WTC11 (cell line): ENCODE data around the gene PRUNE2. TPM values are rescaled to one million over a fixed set of nuclear protein-coding genes. Genes with fewer than 3 reads are reported as not detected.

Source experiments
- ATAC-seq: fragments of 200-7000 bp; cut with Tn5 transposase; 2 replicates; pipeline ENCODE4 v1.10.0; 2021; ENCODE audit warnings: mild to moderate bottlenecking, moderate library complexity
- CTCF ChIA-PET: fragments of 300-600 bp; sonication (Branson Sonifier 250); formaldehyde crosslinking; loops from one replicate; lab custom pipeline; 2021; ENCODE audit warnings: antibody characterized with exemption; lab: Charles Lee
- POLR2A ChIA-PET: fragments of 350-600 bp; sonication (Branson Sonifier 250); formaldehyde crosslinking; loops from one replicate; lab custom pipeline; 2021; ENCODE audit warnings: antibody characterized with exemption; lab: Charles Lee
- DNase-seq: peaks from one replicate; pipeline ENCODE4 v3.0.0; 2021; ENCODE audit warnings: low spot score
- H3K27ac Mint-ChIP-seq: 2 replicates; pipeline ENCODE4 v1.8.0; 2021; ENCODE audit warnings: mixed read lengths
- H3K27me3 Mint-ChIP-seq: 2 replicates; pipeline ENCODE4 v1.8.0; 2021; ENCODE audit warnings: low read depth, mild to moderate bottlenecking, moderate library complexity, mixed read lengths
- H3K36me3 Mint-ChIP-seq: 2 replicates; pipeline ENCODE4 v1.8.0; 2021; ENCODE audit warnings: mixed read lengths
- H3K4me1 Mint-ChIP-seq: 2 replicates; pipeline ENCODE4 v1.8.0; 2022; ENCODE audit warnings: mixed read lengths
- H3K4me3 Mint-ChIP-seq: 2 replicates; pipeline ENCODE4 v1.8.0; 2021; ENCODE audit warnings: mild to moderate bottlenecking, moderate library complexity, mixed read lengths
- H3K9me3 Mint-ChIP-seq: 2 replicates; pipeline ENCODE4 v1.8.0; 2021; ENCODE audit warnings: mixed read lengths
- AR ChIP-seq: fragments of 250-450 bp; sonication (Bioruptor Pico); IDR thresholded peaks from 2 replicates; pipeline ENCODE4 v1.9.0; 2021; ENCODE audit warnings: mild to moderate bottlenecking
- CDX4 ChIP-seq: fragments of 250-450 bp; sonication (Bioruptor Pico); IDR thresholded peaks from 2 replicates; pipeline ENCODE4 v1.9.0; 2021; ENCODE audit warnings: moderate library complexity, mild to moderate bottlenecking, inconsistent platforms, borderline replicate concordance
- CREB1 ChIP-seq: sonication (generic); formaldehyde crosslinking; IDR thresholded peaks from 2 replicates; pipeline ENCODE4 v1.8.0; 2023; ENCODE audit warnings: mild to moderate bottlenecking, missing genetic modification reagents
- E2F4 ChIP-seq: sonication (generic); formaldehyde crosslinking; IDR thresholded peaks from 2 replicates; pipeline ENCODE4 v1.8.1; 2022; ENCODE audit warnings: low read depth, mild to moderate bottlenecking, moderate library complexity, missing genetic modification reagents, borderline replicate concordance
- ESRRA ChIP-seq: sonication (generic); formaldehyde crosslinking; IDR thresholded peaks from 2 replicates; pipeline ENCODE4 v1.8.1; 2022; ENCODE audit warnings: mild to moderate bottlenecking, missing genetic modification reagents, borderline replicate concordance
- ETV6 ChIP-seq: sonication (generic); formaldehyde crosslinking; IDR thresholded peaks from 2 replicates; pipeline ENCODE4 v1.8.1; 2022; ENCODE audit warnings: mild to moderate bottlenecking, missing genetic modification reagents
- FOXJ3 ChIP-seq: sonication (generic); formaldehyde crosslinking; IDR thresholded peaks from 2 replicates; pipeline ENCODE4 v1.9.0; 2021; ENCODE audit warnings: missing genetic modification reagents, mild to moderate bottlenecking, borderline replicate concordance
- GRHL2 ChIP-seq: fragments of 250-450 bp; sonication (Bioruptor Pico); IDR thresholded peaks from 2 replicates; pipeline ENCODE4 v1.8.0; 2022; ENCODE audit warnings: mild to moderate bottlenecking, moderate library complexity; ENCODE audit not compliant: insufficient replicate concordance, severe bottlenecking
- HMGXB4 ChIP-seq: sonication (generic); formaldehyde crosslinking; IDR thresholded peaks from 2 replicates; pipeline ENCODE4 v1.8.1; 2023; ENCODE audit warnings: mild to moderate bottlenecking, moderate library complexity, missing genetic modification reagents
- JAZF1 ChIP-seq: fragments of 250-450 bp; sonication (Bioruptor Pico); IDR thresholded peaks from 2 replicates; pipeline ENCODE4 v1.9.0; 2021; ENCODE audit warnings: moderate library complexity, mild to moderate bottlenecking, inconsistent platforms
- JUN ChIP-seq: sonication (generic); formaldehyde crosslinking; IDR thresholded peaks from 2 replicates; pipeline ENCODE4 v1.8.0; 2023; ENCODE audit warnings: mild to moderate bottlenecking, missing genetic modification reagents
- MAX ChIP-seq: sonication (generic); formaldehyde crosslinking; IDR thresholded peaks from 2 replicates; pipeline ENCODE4 v1.8.0; 2022; ENCODE audit warnings: mild to moderate bottlenecking, missing genetic modification reagents
- NFE2L1 ChIP-seq: sonication (generic); formaldehyde crosslinking; IDR thresholded peaks from 2 replicates; pipeline ENCODE4 v1.8.1; 2023; ENCODE audit warnings: missing genetic modification reagents
- PRRX2 ChIP-seq: fragments of 250-450 bp; sonication (Bioruptor Pico); IDR thresholded peaks from 2 replicates; pipeline ENCODE4 v1.8.0; 2021; ENCODE audit warnings: mild to moderate bottlenecking
- TCF7 ChIP-seq: sonication (generic); formaldehyde crosslinking; IDR thresholded peaks from 2 replicates; pipeline ENCODE4 v1.8.0; 2022; ENCODE audit warnings: mild to moderate bottlenecking, low read depth, missing genetic modification reagents, moderate library complexity
- TEAD1 ChIP-seq: sonication (generic); formaldehyde crosslinking; IDR thresholded peaks from 2 replicates; pipeline ENCODE4 v1.8.0; 2022; ENCODE audit warnings: mild to moderate bottlenecking, missing genetic modification reagents
- TP53 ChIP-seq: sonication (generic); formaldehyde crosslinking; IDR thresholded peaks from 2 replicates; pipeline ENCODE4 v1.8.1; 2023; ENCODE audit warnings: mild to moderate bottlenecking, missing genetic modification reagents
- USF1 ChIP-seq: sonication (generic); formaldehyde crosslinking; IDR thresholded peaks from 2 replicates; pipeline ENCODE4 v1.8.0; 2022; ENCODE audit warnings: mild to moderate bottlenecking, missing genetic modification reagents
- ZBTB21 ChIP-seq: sonication (generic); formaldehyde crosslinking; IDR thresholded peaks from 2 replicates; pipeline ENCODE4 v1.8.1; 2023; ENCODE audit warnings: mild to moderate bottlenecking, missing genetic modification reagents, borderline replicate concordance
- ZNF121 ChIP-seq: sonication (generic); formaldehyde crosslinking; IDR thresholded peaks from 2 replicates; pipeline ENCODE4 v1.8.0; 2023; ENCODE audit warnings: missing genetic modification reagents
- ZNF396 ChIP-seq: fragments of 250-450 bp; sonication (Bioruptor Pico); IDR thresholded peaks from 2 replicates; pipeline ENCODE4 v1.8.0; 2021; ENCODE audit warnings: mild to moderate bottlenecking, moderate library complexity, borderline replicate concordance
- ZNF416 ChIP-seq: fragments of 250-450 bp; sonication (Bioruptor Pico); IDR thresholded peaks from 2 replicates; pipeline ENCODE4 v1.9.0; 2021; ENCODE audit warnings: mild to moderate bottlenecking, inconsistent platforms
- ZNF671 ChIP-seq: fragments of 250-450 bp; sonication (Bioruptor Pico); IDR thresholded peaks from 2 replicates; pipeline ENCODE4 v1.8.0; 2021; ENCODE audit warnings: mild to moderate bottlenecking
- ZSCAN18 ChIP-seq: fragments of 250-450 bp; sonication (Bioruptor Pico); IDR thresholded peaks from 2 replicates; pipeline ENCODE4 v2.1.2; 2022; ENCODE audit warnings: mild to moderate bottlenecking, moderate library complexity
- total RNA-seq: library from RNA; stranded (reverse); gene quantifications from 3 replicates; pipeline ENCODE4 v1.2.3, GENCODE V29; 2021

Gene PRUNE2
- total RNA-seq, 1 experiment from 2014 or later: 13.1 TPM

GRCh38 chr9:76624391-76625048, 281.4 kb downstream of the PRUNE2 start:
- CTCF ChIA-PET: no interaction called here
- Mint-ChIP-seq H3K9me3 (no peaks in the 10 kb centered on the region), H3K4me1 (peaks cover 8% of the 10 kb centered on the region; the same call in 1 of the 2 replicates), H3K36me3 (no peaks in the 10 kb centered on the region), H3K27me3 (no peaks in the 10 kb centered on the region), H3K27ac (no peak overlapping the region), H3K4me3 (no peak overlapping the region)
- DNase-seq (no peak), ATAC-seq (no peak)
- no peak for TF ChIP-seq ZNF671 (CRISPR knock-in tag)
- no peak for TF ChIP-seq CDX4 (CRISPR knock-in tag)
- TF ChIP-seq TP53 (CRISPR knock-in tag): no peak
- TF ChIP-seq ESRRA (CRISPR knock-in tag): no peak
- no peak for TF ChIP-seq USF1 (CRISPR knock-in tag)
- no peak for TF ChIP-seq ZBTB21 (CRISPR knock-in tag)
- no peak for TF ChIP-seq E2F4 (CRISPR knock-in tag)
- no peak for TF ChIP-seq ETV6 (CRISPR knock-in tag)
- TF ChIP-seq NFE2L1 (CRISPR knock-in tag): no peak
- no peak for TF ChIP-seq TEAD1
- no peak for TF ChIP-seq ZNF396
- TF ChIP-seq MAX (CRISPR knock-in tag): no peak
- TF ChIP-seq ZNF121 (CRISPR knock-in tag): no peak
- TF ChIP-seq JAZF1 (CRISPR knock-in tag): no peak
- no peak for TF ChIP-seq AR (CRISPR knock-in tag)
- no peak for TF ChIP-seq GRHL2 (CRISPR knock-in tag)
- no peak for TF ChIP-seq ZSCAN18 (CRISPR knock-in tag)
- POLR2A ChIA-PET: no interaction called here

- POLR2A ChIA-PET: no interaction called here
- TF ChIP-seq HMGXB4 (CRISPR knock-in tag) (no peak), USF1 (CRISPR knock-in tag) (no peak), CREB1 (CRISPR knock-in tag) (no peak), ZNF671 (CRISPR knock-in tag) (no peak), PRRX2 (CRISPR knock-in tag) (no peak), ZNF416 (CRISPR knock-in tag) (no peak), FOXJ3 (CRISPR knock-in tag) (no peak), JUN (CRISPR knock-in tag) (no peak), TCF7 (CRISPR knock-in tag) (no peak), TEAD1 (no peak)
Measured at GRCh38 chr9:76620996-76621395, 284.9 kb downstream of the PRUNE2 start.

More at GRCh38 chr9:76620996-76621395, 284.9 kb downstream of the PRUNE2 start:
- no peak overlapping the region for H3K27ac Mint-ChIP-seq
- ATAC-seq: no peak
- H3K4me1 Mint-ChIP-seq: peaks cover 12% of the 10 kb centered on the region
- no peak for DNase-seq
- CTCF ChIA-PET: no interaction called here
- H3K27me3 Mint-ChIP-seq: no peaks in the 10 kb centered on the region
- H3K4me3 Mint-ChIP-seq: no peak overlapping the region
- H3K9me3 Mint-ChIP-seq: no peaks in the 10 kb centered on the region
- no peaks in the 10 kb centered on the region for H3K36me3 Mint-ChIP-seq
